Esophagus (tissue), 2 donors: Measurements from ENCODE around the gene KCNMA1. TPM values are rescaled to one million over a fixed set of nuclear protein-coding genes. Genes with fewer than 3 reads are reported as not detected.

Experiments used
- H3K27ac ChIP-seq, 2 donors: one replicate each; pipeline ENCODE4 v1.5.1; 2013; ENCODE audit warnings: low read depth in 2 of 2, mild to moderate bottlenecking in 2 of 2, inconsistent platforms in 1 of 2, low read length in 1 of 2, moderate library complexity in 1 of 2
- H3K27me3 ChIP-seq, 2 donors: one replicate each; pipeline ENCODE4 v1.6.1; 2013; ENCODE audit warnings: low read length in 2 of 2, control low read depth in 1 of 2, mild to moderate bottlenecking in 1 of 2; ENCODE audit not compliant: insufficient read depth in 2 of 2, control insufficient read depth in 1 of 2
- H3K36me3 ChIP-seq, 2 donors: one replicate each; pipeline ENCODE4 v1.6.1; 2013; ENCODE audit warnings: low read length in 1 of 2; ENCODE audit not compliant: control insufficient read depth in 2 of 2, insufficient read depth in 2 of 2
- H3K4me1 ChIP-seq, 2 donors: one replicate each; pipeline ENCODE4 v1.6.1; 2013; ENCODE audit warnings: low read length in 1 of 2; ENCODE audit not compliant: control insufficient read depth in 2 of 2, insufficient read depth in 2 of 2
- H3K4me3 ChIP-seq, 2 donors: one replicate each; pipeline ENCODE4 v1.5.1; 2013; ENCODE audit warnings: low read length in 2 of 2, mild to moderate bottlenecking in 2 of 2, low read depth in 1 of 2, moderate library complexity in 1 of 2
- H3K9me3 ChIP-seq, 2 donors: one replicate each; pipeline ENCODE4 v1.6.1; 2013; ENCODE audit warnings: mild to moderate bottlenecking in 2 of 2, low read depth in 1 of 2, low read length in 1 of 2, moderate library complexity in 1 of 2; ENCODE audit not compliant: control insufficient read depth in 2 of 2, insufficient read depth in 1 of 2
- whole genome bisulfite sequencing, 2 donors: extraction: QIAGEN DNeasy Blood & Tissue Kit; methylation state at CpG; one replicate each; pipeline ENCODE4 v1.1.7; 2013; 5-methylcytosine and 5-hydroxymethylcytosine counted together
- polyA plus RNA-seq, 2 donors: library from polyadenylated mRNA; stranded (reverse); fragments of 200-250 nt; gene quantifications; one replicate each; pipeline ENCODE4 v1.2.3, GENCODE V29; 2013
- donor health status: healthy with polysubstance abuse.
- donor health status: Bipolar disorder and iron deficiency.

Gene KCNMA1
- polyA plus RNA-seq, 2 donors: 8.4 to 11.2 TPM

DNA sequence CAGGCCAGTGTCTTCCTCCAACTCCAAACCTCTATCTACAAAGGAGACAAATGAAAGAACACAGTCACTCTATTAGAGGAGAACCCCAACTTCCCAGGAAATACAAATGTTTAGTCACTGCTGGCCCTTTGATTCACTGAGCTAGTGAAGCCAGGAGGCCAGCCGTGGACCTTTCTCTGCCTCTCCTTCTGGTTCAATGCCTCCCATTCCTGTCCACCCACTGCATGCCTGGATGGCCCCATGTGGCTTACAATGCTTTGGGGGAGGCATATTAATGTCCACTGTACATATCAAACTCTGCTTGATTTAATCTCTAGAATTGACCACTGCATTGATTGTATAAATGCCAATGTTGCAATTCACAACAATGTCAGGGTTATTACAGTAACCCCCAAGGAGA is 687.3 kb downstream of the KCNMA1 start:
- Histone ChIP-seq H3K27ac (no peak overlapping the region), H3K27me3 (no peaks in the 10 kb centered on the region), H3K4me3 (no peak overlapping the region), H3K36me3 (no peaks in the 10 kb centered on the region), H3K9me3 (no peaks in the 10 kb centered on the region), H3K4me1 (no peaks in the 10 kb centered on the region)
- WGBS, 2 donors: 85 to 86% methylated on average over 1 of the region's 1 CpG

DNA sequence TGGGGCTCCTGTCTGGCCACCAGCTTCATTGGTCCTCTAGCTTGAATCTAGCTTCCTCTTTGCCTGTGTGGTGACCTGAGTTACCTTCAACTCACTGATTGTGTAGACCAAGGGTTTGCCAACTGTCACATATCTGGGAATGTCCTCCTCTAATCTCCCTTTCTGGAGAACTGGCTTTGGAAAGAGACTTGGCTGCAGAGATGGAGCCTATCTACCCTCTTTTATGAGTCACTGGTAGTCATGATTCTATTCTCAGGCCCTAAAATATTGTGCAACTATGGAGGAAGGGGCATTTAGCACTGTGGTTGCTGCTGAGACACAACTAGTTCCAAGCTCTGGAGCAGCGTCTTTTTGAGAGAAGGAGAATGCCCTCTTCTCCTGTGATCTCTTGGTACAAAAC is 691.3 kb downstream of the KCNMA1 start:
- Histone ChIP-seq H3K4me1 (no peaks in the 10 kb centered on the region), H3K27me3 (no peaks in the 10 kb centered on the region), H3K36me3 (no peaks in the 10 kb centered on the region), H3K27ac (no peak overlapping the region), H3K4me3 (no peak overlapping the region), H3K9me3 (no peaks in the 10 kb centered on the region)
- WGBS, 2 donors: 84 to 96% methylated on average over 1 of the region's 1 CpG

DNA sequence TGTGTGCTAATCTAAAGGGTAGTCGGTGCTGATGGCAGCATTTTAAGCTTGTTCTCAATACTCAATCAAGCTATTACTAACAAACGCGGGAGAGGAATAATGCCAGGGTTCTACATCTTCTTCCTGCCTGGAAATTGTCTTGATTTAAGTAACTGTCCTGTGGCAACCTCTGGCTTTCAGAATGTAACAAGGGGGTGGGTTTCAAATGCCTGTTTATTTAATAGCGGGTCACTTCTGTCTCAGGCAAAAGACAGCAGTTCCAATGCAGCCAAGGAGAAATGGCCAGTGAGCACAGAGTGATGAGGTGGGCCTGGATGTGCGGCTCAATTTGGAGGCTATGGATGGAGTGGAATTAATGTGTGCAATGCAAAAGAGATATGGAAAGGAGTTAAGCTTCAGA is 692.4 kb downstream of the KCNMA1 start:
- Histone ChIP-seq H3K4me3 (no peak overlapping the region), H3K9me3 (no peaks in the 10 kb centered on the region), H3K27ac (no peak overlapping the region), H3K27me3 (no peaks in the 10 kb centered on the region), H3K36me3 (no peaks in the 10 kb centered on the region), H3K4me1 (no peaks in the 10 kb centered on the region)
- WGBS, 2 donors: 85 to 87% methylated on average over 5 of the region's 5 CpGs

DNA sequence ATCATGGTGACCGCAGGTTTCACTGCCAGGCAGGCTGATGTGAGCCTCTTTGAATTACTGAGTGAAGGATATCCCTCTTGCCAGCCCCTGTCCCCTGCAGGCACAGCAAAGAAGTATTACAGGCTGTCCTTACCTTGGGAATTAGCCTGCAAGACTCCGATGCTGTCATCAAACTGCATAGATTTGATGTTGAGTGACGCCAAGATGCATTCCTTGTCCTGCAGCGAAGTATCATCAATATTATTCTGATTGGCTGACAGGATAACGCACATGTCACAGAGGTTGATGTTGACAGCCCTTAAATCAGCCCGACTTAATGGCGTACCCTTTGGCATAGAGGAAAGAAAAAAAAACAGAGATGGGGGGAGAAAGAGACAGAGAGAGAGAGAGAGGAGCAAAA is 693.0 kb downstream of the KCNMA1 start:
- Histone ChIP-seq H3K4me3 (no peak overlapping the region), H3K4me1 (no peaks in the 10 kb centered on the region), H3K9me3 (no peaks in the 10 kb centered on the region), H3K36me3 (no peaks in the 10 kb centered on the region), H3K27ac (no peak overlapping the region), H3K27me3 (no peaks in the 10 kb centered on the region)
- WGBS, 2 donors: 92 to 95% methylated on average over 7 of the region's 7 CpGs

GRCh38 chr10:76942628-76943416 is 694.8 kb downstream of the KCNMA1 start:
- Histone ChIP-seq H3K9me3 (no peaks in the 10 kb centered on the region), H3K27ac (no peak overlapping the region), H3K4me3 (no peak overlapping the region), H3K27me3 (no peaks in the 10 kb centered on the region), H3K4me1 (no peaks in the 10 kb centered on the region), H3K36me3 (no peaks in the 10 kb centered on the region)
- 66 to 69% methylated on average over 8 of the region's 8 CpGs for WGBS, 2 donors

GRCh38 chr10:76939933-76940468 is 697.6 kb downstream of the KCNMA1 start:
- Histone ChIP-seq H3K27ac (no peak overlapping the region), H3K27me3 (no peaks in the 10 kb centered on the region), H3K4me3 (no peak overlapping the region), H3K36me3 (no peaks in the 10 kb centered on the region), H3K4me1 (no peaks in the 10 kb centered on the region), H3K9me3 (no peaks in the 10 kb centered on the region)
- 67 to 75% methylated on average over 2 of the region's 2 CpGs for WGBS, 2 donors

GRCh38 chr10:76937181-76937600 is 700.4 kb downstream of the KCNMA1 start:
- Histone ChIP-seq H3K27me3 (no peaks in the 10 kb centered on the region), H3K9me3 (no peaks in the 10 kb centered on the region), H3K4me1 (no peaks in the 10 kb centered on the region), H3K4me3 (no peak overlapping the region), H3K36me3 (no peaks in the 10 kb centered on the region), H3K27ac (no peak overlapping the region)
- 35 to 37% methylated on average over 2 of the region's 2 CpGs for WGBS, 2 donors

DNA sequence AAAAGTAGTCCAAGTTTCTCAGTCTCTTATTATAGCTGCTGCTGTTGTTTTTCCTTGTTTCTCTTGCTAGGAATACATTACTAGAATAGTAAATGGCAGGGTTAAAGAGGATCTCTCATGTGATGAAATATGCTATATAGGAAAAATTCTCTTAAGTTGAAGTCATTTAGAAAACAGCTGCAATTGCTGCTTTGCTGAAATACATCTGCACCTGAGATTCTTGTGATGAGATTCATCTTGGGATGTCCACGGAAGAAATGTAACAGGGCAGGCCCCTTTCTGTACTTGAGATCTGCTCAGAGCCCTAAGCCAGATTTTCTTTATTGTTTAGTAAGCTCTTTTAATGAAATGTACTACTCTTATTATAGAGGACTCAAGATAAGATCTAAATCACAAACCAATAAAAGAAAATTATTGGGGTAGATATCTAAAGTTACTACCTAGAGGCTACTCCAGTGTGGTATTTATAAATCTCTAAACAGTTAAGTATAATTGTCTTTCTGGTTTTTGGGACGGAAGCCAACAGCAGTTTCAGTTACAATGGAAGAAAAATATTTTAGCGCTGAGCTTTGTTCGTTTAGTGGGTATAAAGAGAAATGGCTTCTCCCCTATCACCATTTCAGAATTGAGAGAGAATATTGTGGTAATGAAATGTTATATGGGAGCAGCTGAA is 701.5 kb downstream of the KCNMA1 start:
- Histone ChIP-seq H3K9me3 (no peaks in the 10 kb centered on the region), H3K27me3 (no peaks in the 10 kb centered on the region), H3K27ac (no peak overlapping the region), H3K4me3 (no peak overlapping the region), H3K36me3 (no peaks in the 10 kb centered on the region), H3K4me1 (no peaks in the 10 kb centered on the region)
- WGBS, 2 donors: 54 to 66% methylated on average over 4 of the region's 4 CpGs

DNA sequence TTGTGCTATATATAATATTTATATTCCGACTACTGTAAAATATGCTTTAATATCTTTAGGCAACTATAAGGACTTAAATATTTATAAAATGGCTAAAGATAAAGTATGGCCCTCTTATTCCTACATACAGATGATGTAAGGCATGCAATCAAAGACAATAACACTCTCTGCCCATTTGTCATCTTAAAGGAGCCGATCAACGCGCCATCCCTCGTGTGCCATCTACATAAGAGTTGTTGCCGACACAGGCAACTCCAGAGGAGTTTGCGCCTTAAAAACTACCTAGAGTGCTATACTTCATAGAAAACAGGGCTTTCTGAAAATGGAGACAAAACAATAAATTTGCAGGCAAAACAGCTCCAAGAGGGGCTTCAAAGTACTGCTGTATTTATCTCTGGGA is 709.0 kb downstream of the KCNMA1 start:
- Histone ChIP-seq H3K4me1 (no peaks in the 10 kb centered on the region), H3K36me3 (no peaks in the 10 kb centered on the region), H3K27me3 (no peaks in the 10 kb centered on the region), H3K27ac (no peak overlapping the region), H3K9me3 (no peaks in the 10 kb centered on the region), H3K4me3 (no peak overlapping the region)
- WGBS, 2 donors: 94 to 97% methylated on average over 7 of the region's 7 CpGs
